Endometrial microvascular endothelial cells (primary cell): ENCODE measurements around the gene PRRG3. TPM values are rescaled to one million over a fixed set of nuclear protein-coding genes. Genes with fewer than 3 reads are reported as not detected.

Experiments
- in situ Hi-C: cut with HindIII; loops from 2 replicates; pipeline ENCODE4 v1.10.0; 2017; ENCODE audit warnings: low sequenced_read_pairs, low pct_unique_long_range_greater_than_20kb; ENCODE audit errors: inconsistent ontology term
- total RNA-seq: library from RNA; depleted of rRNA; stranded (reverse); fragments of >200 nt; gene quantifications from one replicate; pipeline ENCODE4 v1.2.3, GENCODE V29; 2015; ENCODE audit errors: inconsistent ontology term

The PRRG3 gene
- total RNA-seq, 1 donor from 2014 or later: not detected

- in situ Hi-C loops: no loop called here
Observed at GRCh38 chrX:151702741-151703340, 7.6 kb downstream of the PRRG3 start.

- in situ Hi-C loops: no loop called here
Observed at GRCh38 chrX:151703487-151703886, 8.2 kb downstream of the PRRG3 start.

GRCh38 chrX:151704041-151704663 lies 8.9 kb downstream of the PRRG3 start:
- in situ Hi-C loops: no loop called here

- in situ Hi-C loops: no loop called here
Observed at GRCh38 chrX:151708821-151709220, 13.6 kb downstream of the PRRG3 start.

GRCh38 chrX:151710457-151710856 lies 15.2 kb downstream of the PRRG3 start:
- in situ Hi-C loops: no loop called here

- in situ Hi-C loops: no loop called here
Observed at GRCh38 chrX:151711154-151711553, 15.9 kb downstream of the PRRG3 start.

- in situ Hi-C loops: no loop called here
Observed at GRCh38 chrX:151711787-151712186, 16.5 kb downstream of the PRRG3 start.

GRCh38 chrX:151712253-151712652 lies 17.0 kb downstream of the PRRG3 start:
- in situ Hi-C loops: no loop called here

GRCh38 chrX:151713849-151714248 lies 18.6 kb downstream of the PRRG3 start:
- in situ Hi-C loops: no loop called here

- in situ Hi-C loops: no loop called here
Observed at GRCh38 chrX:151714362-151714761, 19.1 kb downstream of the PRRG3 start.

GRCh38 chrX:151715752-151716151 lies 20.5 kb downstream of the PRRG3 start, which contains the start of gene FATE1:
FATE1 (plus strand) TSS chrX:151716035; CDS start chrX:151716120, 85 bp downstream.
- in situ Hi-C loops: no loop called here

GRCh38 chrX:151722241-151722846 lies 27.1 kb downstream of the PRRG3 start:
- in situ Hi-C loops: no loop called here

GRCh38 chrX:151723156-151723760 lies 28.0 kb downstream of the PRRG3 start:
- in situ Hi-C loops: no loop called here

- in situ Hi-C loops: loop anchor here (25.0 kb wide), 1 partner anchor 913 kb away; the partner anchor contains the start of gene GABRQ
Observed at GRCh38 chrX:151724563-151725337, 29.5 kb downstream of the PRRG3 start.

GRCh38 chrX:151725338-151725614 lies 30.0 kb downstream of the PRRG3 start:
- in situ Hi-C loops: loop anchor here (25.0 kb wide), 1 partner anchor 912 kb away; the partner anchor contains the start of gene GABRQ

- in situ Hi-C loops: loop anchor here (25.0 kb wide), 1 partner anchor 911 kb away; the partner anchor contains the start of gene GABRQ
Observed at GRCh38 chrX:151726751-151727150, 31.5 kb downstream of the PRRG3 start.

GRCh38 chrX:151727346-151727745 lies 32.1 kb downstream of the PRRG3 start:
- in situ Hi-C loops: loop anchor here (25.0 kb wide), 1 partner anchor 910 kb away; the partner anchor contains the start of gene GABRQ

GRCh38 chrX:151729056-151729725 lies 33.9 kb downstream of the PRRG3 start:
- in situ Hi-C loops: loop anchor here (25.0 kb wide), 1 partner anchor 908 kb away; the partner anchor contains the start of gene GABRQ
